Ectodermal cell (in vitro differentiated cells): ENCODE data around the gene NES.
A peak's percentile ranks its signal among the peaks of the same experiment; 100 is the strongest.

ENCODE experiments used
- H3K27ac ChIP-seq: 2 replicates; pipeline ENCODE4 v1.7.0; 2013; ENCODE audit warnings: mild to moderate bottlenecking, low read depth, low read length; ENCODE audit not compliant: insufficient read depth, poor library complexity, severe bottlenecking
- H3K27me3 ChIP-seq: 2 replicates; pipeline ENCODE4 v1.7.0; 2013; ENCODE audit warnings: mild to moderate bottlenecking, low read length; ENCODE audit not compliant: insufficient read depth, control insufficient read depth, poor library complexity, severe bottlenecking
- H3K36me3 ChIP-seq: one replicate; pipeline ENCODE4 v1.7.0; 2013; ENCODE audit warnings: low read length; ENCODE audit not compliant: control insufficient read depth, insufficient read depth
- H3K4me1 ChIP-seq: one replicate; pipeline ENCODE4 v1.7.0; 2013; ENCODE audit warnings: low read length; ENCODE audit not compliant: control insufficient read depth, insufficient read depth
- H3K4me3 ChIP-seq: 2 replicates; pipeline ENCODE4 v1.7.0; 2013; ENCODE audit warnings: low read depth, low read length, control low read depth; ENCODE audit not compliant: insufficient read depth
- H3K9me3 ChIP-seq: 2 replicates; pipeline ENCODE4 v1.7.0; 2013; ENCODE audit warnings: mild to moderate bottlenecking, low read length, moderate library complexity; ENCODE audit not compliant: control insufficient read depth
- WGBS, 2 experiments: methylation state at CpG; one replicate each; pipeline ENCODE4 v1.1.7; 2013; ENCODE audit warnings: missing lambda C conversion rate in 2 of 2; 5-methylcytosine and 5-hydroxymethylcytosine counted together

NES gene

DNA sequence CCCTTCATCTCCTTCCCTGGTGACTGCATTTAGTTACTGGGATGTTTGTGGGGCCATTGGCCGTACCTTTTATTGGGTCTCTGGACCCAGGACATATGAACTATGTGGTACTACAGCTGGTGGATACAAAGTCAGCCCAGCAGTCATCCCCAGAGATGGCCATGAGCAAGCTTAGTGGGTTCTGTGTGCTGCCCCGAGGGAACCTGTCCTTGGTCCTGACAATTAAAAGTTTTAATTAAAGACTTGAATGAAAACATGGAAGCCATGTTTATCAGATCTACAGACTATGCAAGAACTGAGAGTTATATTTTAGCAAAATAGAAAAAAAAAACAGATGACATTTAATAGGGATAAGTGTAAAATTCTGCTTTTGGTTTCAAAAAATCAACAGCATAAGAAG lies 2.8 kb upstream of the NES start:
- no peak overlapping the region for H3K4me3 ChIP-seq
- peaks cover 7% of the 10 kb centered on the region for H3K27me3 ChIP-seq
- 90 to 93% methylated on average over 2 of the region's 2 CpGs for WGBS, 2 experiments
- no peaks in the 10 kb centered on the region for H3K36me3 ChIP-seq
- H3K27ac ChIP-seq: no peak overlapping the region
- no peaks in the 10 kb centered on the region for H3K4me1 ChIP-seq
- H3K9me3 ChIP-seq: no peaks in the 10 kb centered on the region

- peaks cover 7% of the 10 kb centered on the region for H3K27me3 ChIP-seq
- no peaks in the 10 kb centered on the region for H3K9me3 ChIP-seq
- WGBS, 2 experiments: 10 to 11% methylated on average over 22 of the region's 22 CpGs
- H3K4me1 ChIP-seq: peaks cover 14% of the 10 kb centered on the region
- H3K27ac ChIP-seq: peak overlapping the region; percentile 4
- peaks cover 4% of the 10 kb centered on the region for H3K36me3 ChIP-seq
- peak overlapping the region; percentile 95 for H3K4me3 ChIP-seq
Observed at GRCh38 chr1:156677616-156678596, 699 bp upstream of the NES start.

DNA sequence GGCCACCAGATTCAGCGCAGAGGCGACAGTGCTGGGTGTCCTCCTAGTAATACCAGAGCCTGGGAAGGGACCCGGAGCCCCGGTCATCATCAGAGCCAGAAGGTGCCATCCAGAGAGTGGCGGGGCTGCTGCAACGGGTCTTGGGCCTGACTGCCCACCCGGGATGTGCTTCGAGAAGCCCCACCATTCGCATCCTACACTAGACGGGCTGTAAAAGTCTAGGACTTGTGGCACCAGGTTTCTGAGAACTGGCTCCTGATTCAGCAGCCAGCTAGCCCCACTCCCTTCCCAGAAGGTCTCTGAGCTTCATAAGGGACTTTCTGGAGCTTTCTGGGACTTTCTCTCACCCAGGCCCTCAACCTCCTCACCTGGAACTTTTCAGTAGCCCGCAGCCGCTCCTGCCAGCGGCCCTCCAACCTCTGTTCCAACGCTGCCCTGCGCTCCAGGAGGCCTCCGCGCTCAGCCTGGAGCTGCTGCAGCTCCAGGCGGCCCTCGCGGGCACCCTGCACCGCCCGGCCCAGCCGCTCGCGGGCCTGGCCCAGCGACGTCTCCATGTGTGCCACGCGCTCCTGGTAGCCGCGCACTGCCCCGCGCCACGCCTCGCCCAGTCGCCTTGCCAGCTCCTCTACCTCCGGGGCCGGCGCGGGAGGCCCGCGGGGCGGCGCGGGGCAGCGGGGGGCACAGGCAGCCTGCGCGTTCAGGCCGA lies 940 bp downstream of the NES start:
- Histone ChIP-seq H3K27me3 (peaks cover 7% of the 10 kb centered on the region), H3K36me3 (peaks cover 20% of the 10 kb centered on the region), H3K9me3 (no peaks in the 10 kb centered on the region), H3K4me1 (peaks cover 25% of the 10 kb centered on the region), H3K27ac (peak overlapping the region; percentile 80), H3K4me3 (peak overlapping the region; percentile 95)
- 1% methylated on average over 49 of the region's 49 CpGs for WGBS, 2 experiments

DNA sequence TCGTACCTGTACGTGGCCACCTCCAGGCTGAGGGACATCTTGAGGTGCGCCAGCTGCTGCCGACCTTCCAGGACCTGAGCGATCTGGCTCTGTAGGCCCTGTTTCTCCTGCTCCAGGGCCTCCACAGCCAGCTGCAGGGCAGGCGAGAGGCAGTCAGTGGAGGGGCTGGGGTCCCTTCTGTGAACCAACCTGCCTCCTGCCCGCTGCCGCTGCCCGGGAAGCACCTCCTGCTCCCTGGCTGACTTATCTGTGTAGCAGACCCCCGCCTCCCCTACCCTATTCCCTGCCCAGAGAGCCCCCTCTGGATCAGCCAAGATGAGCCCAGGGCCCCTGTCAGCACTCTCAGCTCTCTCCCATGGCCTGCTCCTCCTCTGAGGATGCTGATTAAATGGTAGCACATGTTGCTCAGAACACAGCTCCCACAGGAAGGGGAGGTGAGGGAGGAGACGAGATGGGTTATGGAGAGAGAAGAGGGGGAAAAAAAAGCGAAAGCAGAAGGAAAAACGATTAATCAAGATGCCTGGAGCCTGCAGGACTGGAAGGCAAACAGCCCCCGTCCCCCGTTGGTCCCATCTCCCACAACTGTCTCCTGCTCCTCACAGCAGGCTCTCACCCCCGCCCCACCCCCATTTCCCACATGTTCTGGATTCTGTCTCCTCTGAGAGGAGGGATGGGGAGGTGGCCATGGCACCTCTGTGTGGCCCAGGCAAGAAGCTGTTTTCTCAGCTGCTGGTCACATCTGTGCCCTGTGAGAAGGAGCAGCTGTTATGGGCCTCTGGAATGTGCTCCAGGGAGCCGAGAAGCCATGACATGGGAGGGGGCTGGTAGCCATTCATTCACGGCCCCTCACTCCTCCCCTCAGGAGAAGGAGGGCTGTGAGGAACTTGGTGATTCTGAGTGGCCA lies 1.7 kb downstream of the NES start:
- Histone ChIP-seq H3K36me3 (peaks cover 25% of the 10 kb centered on the region), H3K27ac (peak overlapping the region; percentile 80), H3K9me3 (no peaks in the 10 kb centered on the region), H3K4me1 (peaks cover 33% of the 10 kb centered on the region), H3K4me3 (peak overlapping the region; percentile 95), H3K27me3 (peaks cover 7% of the 10 kb centered on the region)
- 26 to 32% methylated on average over 18 of the region's 18 CpGs for WGBS, 2 experiments

- 2% methylated on average over 8 of the region's 8 CpGs for WGBS, 2 experiments
- Histone ChIP-seq H3K4me1 (peaks cover 52% of the 10 kb centered on the region), H3K9me3 (no peaks in the 10 kb centered on the region), H3K4me3 (peak overlapping the region; percentile 95), H3K27me3 (peaks cover 3% of the 10 kb centered on the region), H3K36me3 (peaks cover 25% of the 10 kb centered on the region), H3K27ac (peak overlapping the region; percentile 98)
Observed at GRCh38 chr1:156673387-156674121, 3.7 kb downstream of the NES start.

GRCh38 chr1:156671804-156672203 lies 5.4 kb downstream of the NES start:
- H3K4me1 ChIP-seq: peaks cover 58% of the 10 kb centered on the region
- WGBS, 2 experiments: 93 to 98% methylated on average over 2 of the region's 2 CpGs
- H3K27me3 ChIP-seq: no peaks in the 10 kb centered on the region
- H3K36me3 ChIP-seq: peaks cover 25% of the 10 kb centered on the region
- no peak overlapping the region for H3K27ac ChIP-seq
- no peaks in the 10 kb centered on the region for H3K9me3 ChIP-seq
- no peak overlapping the region for H3K4me3 ChIP-seq

DNA sequence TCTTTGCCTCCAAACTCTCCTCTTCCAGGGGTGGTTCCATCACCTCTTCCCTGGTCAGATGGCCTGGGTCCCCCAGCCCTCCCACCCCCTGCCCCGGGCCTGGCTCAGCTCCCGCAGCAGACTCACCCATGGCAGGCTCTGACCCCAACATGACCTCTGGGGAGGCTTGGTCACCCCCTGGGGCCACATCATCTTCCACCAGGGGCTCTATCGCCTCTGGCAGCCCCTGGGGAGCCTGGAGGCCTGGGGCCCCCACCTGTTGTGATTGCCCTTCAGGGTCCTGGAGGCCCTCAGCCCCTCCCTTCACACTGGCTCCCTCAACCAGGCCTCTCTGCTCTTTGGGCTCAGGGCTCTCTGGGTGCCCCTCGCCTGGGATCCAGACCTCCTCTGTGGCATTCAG lies 6.4 kb downstream of the NES start:
- 66 to 68% methylated on average over 4 of the region's 4 CpGs for WGBS, 2 experiments
- H3K36me3 ChIP-seq: peaks cover 25% of the 10 kb centered on the region
- H3K4me1 ChIP-seq: peaks cover 63% of the 10 kb centered on the region
- no peak overlapping the region for H3K4me3 ChIP-seq
- H3K27ac ChIP-seq: no peak overlapping the region
- no peaks in the 10 kb centered on the region for H3K27me3 ChIP-seq
- H3K9me3 ChIP-seq: no peaks in the 10 kb centered on the region

DNA sequence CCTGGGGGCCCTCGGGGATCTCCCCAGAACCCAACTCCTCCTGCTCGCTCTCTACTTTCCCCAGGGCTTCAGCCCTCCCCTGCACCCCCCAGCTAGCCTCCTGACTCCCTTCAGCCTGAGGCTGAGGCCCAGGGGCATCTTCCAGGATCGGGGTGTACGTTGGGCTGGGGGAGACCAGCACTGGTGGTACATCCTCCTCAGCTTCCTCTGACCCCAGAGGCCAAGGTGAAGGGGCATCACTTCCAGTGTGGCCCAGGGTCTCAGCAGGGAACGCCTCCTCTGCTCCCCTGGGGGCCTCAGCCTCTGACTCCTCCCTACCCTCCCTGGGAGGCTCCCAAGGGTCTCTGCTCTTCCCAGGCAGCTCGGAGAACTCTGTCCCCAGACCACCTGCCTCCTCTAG lies 6.8 kb downstream of the NES start:
- Histone ChIP-seq H3K36me3 (peaks cover 25% of the 10 kb centered on the region), H3K4me1 (peaks cover 67% of the 10 kb centered on the region), H3K4me3 (no peak overlapping the region), H3K27me3 (no peaks in the 10 kb centered on the region), H3K9me3 (no peaks in the 10 kb centered on the region), H3K27ac (no peak overlapping the region)
- 84 to 85% methylated on average over 6 of the region's 6 CpGs for WGBS, 2 experiments

- Histone ChIP-seq H3K27ac (no peak overlapping the region), H3K4me3 (no peak overlapping the region), H3K4me1 (peaks cover 73% of the 10 kb centered on the region), H3K9me3 (no peaks in the 10 kb centered on the region), H3K27me3 (no peaks in the 10 kb centered on the region), H3K36me3 (peaks cover 25% of the 10 kb centered on the region)
- 43 to 54% methylated on average over 5 of the region's 5 CpGs for WGBS, 2 experiments
Observed at GRCh38 chr1:156669794-156670193, 7.4 kb downstream of the NES start.
